Trophoblast cell (in vitro differentiated cells and primary cell): Measurements from ENCODE around the gene SCN2A.
A peak's percentile ranks its signal among the peaks of the same experiment; 100 is the strongest.

Source experiments
- DNase-seq, 2 donors: peaks; one replicate each; pipeline ENCODE4 v3.0.0-alpha.2; 2016
- H2AFZ ChIP-seq: 2 replicates; pipeline ENCODE4 v1.6.1; 2013; ENCODE audit warnings: low read length, moderate library complexity, mild to moderate bottlenecking; ENCODE audit not compliant: insufficient read depth, poor library complexity
- H2AK5ac ChIP-seq: 2 replicates; pipeline ENCODE4 v1.6.1; 2013; ENCODE audit warnings: mild to moderate bottlenecking, low read length
- H2BK120ac ChIP-seq: 2 replicates; pipeline ENCODE4 v1.6.1; 2013; ENCODE audit warnings: low read length, mild to moderate bottlenecking, moderate library complexity; ENCODE audit not compliant: insufficient read depth, poor library complexity
- H2BK12ac ChIP-seq: 2 replicates; pipeline ENCODE4 v1.6.1; 2013; ENCODE audit warnings: mild to moderate bottlenecking, low read length, moderate library complexity
- H2BK5ac ChIP-seq: 2 replicates; pipeline ENCODE4 v1.6.1; 2013; ENCODE audit warnings: low read length, low read depth, moderate library complexity, mild to moderate bottlenecking; ENCODE audit not compliant: poor library complexity
- H3K14ac ChIP-seq: 2 replicates; pipeline ENCODE4 v1.6.1; 2013; ENCODE audit warnings: mild to moderate bottlenecking, low read length
- H3K18ac ChIP-seq: 2 replicates; pipeline ENCODE4 v1.6.1; 2013; ENCODE audit warnings: mild to moderate bottlenecking, low read length
- H3K23ac ChIP-seq: 2 replicates; pipeline ENCODE4 v1.6.1; 2013; ENCODE audit warnings: low read length
- H3K27ac ChIP-seq: 2 replicates; pipeline ENCODE4 v1.5.1; 2013; ENCODE audit warnings: low read depth, mild to moderate bottlenecking, inconsistent platforms, low read length, moderate library complexity
- H3K27me3 ChIP-seq: 2 replicates; pipeline ENCODE4 v1.6.1; 2013; ENCODE audit warnings: inconsistent platforms, mild to moderate bottlenecking, low read length, moderate library complexity; ENCODE audit not compliant: insufficient read depth
- H3K36me3 ChIP-seq, 2 experiments: 1 replicate in 1 of 2; 2 replicates in 1 of 2; pipeline ENCODE4 v1.6.1; 2013; ENCODE audit warnings: low read length in 2 of 2, mild to moderate bottlenecking in 2 of 2, moderate library complexity in 1 of 2; ENCODE audit not compliant: insufficient read depth in 2 of 2, control insufficient read depth in 1 of 2
- H3K4ac ChIP-seq: 2 replicates; pipeline ENCODE4 v1.6.1; 2013; ENCODE audit warnings: low read depth, mild to moderate bottlenecking, low read length, moderate library complexity
- H3K4me1 ChIP-seq, 2 experiments: 1 replicate in 1 of 2; 2 replicates in 1 of 2; pipeline ENCODE4 v1.6.1; 2013; ENCODE audit warnings: low read length in 2 of 2, mild to moderate bottlenecking in 2 of 2, moderate library complexity in 1 of 2; ENCODE audit not compliant: insufficient read depth in 2 of 2, control insufficient read depth in 1 of 2
- H3K4me2 ChIP-seq: 2 replicates; pipeline ENCODE4 v1.6.1; 2013; ENCODE audit warnings: inconsistent platforms, mild to moderate bottlenecking, low read length, moderate library complexity
- H3K4me3 ChIP-seq: 2 replicates; pipeline ENCODE4 v1.5.1; 2013; ENCODE audit warnings: mild to moderate bottlenecking, low read depth, low read length, inconsistent platforms
- H3K79me1 ChIP-seq: one replicate; pipeline ENCODE4 v1.6.1; 2013; ENCODE audit warnings: low read length
- H3K79me2 ChIP-seq: 2 replicates; pipeline ENCODE4 v1.6.1; 2013; ENCODE audit warnings: low read length, mild to moderate bottlenecking; ENCODE audit not compliant: control insufficient read depth, insufficient read depth, poor library complexity
- H3K9ac ChIP-seq: 2 replicates; pipeline ENCODE4 v1.6.1; 2013; ENCODE audit warnings: mild to moderate bottlenecking, low read length
- H3K9me3 ChIP-seq: 2 replicates; pipeline ENCODE4 v1.6.1; 2013; ENCODE audit warnings: low read depth, mild to moderate bottlenecking, control low read depth, inconsistent platforms, low read length; ENCODE audit not compliant: insufficient read depth
- H4K12ac ChIP-seq: 2 replicates; pipeline ENCODE4 v1.6.1; 2013; ENCODE audit warnings: low read depth, mild to moderate bottlenecking, low read length, moderate library complexity
- H4K8ac ChIP-seq: 2 replicates; pipeline ENCODE4 v1.6.1; 2013; ENCODE audit warnings: low read depth, mild to moderate bottlenecking, low read length, moderate library complexity
- H4K91ac ChIP-seq: one replicate; pipeline ENCODE4 v1.6.1; 2013; ENCODE audit warnings: low read depth, mild to moderate bottlenecking, low read length, moderate library complexity
- WGBS: extraction: QIAGEN DNeasy Blood & Tissue Kit; methylation state at CpG from one replicate; pipeline ENCODE4 v1.1.7; 2013; ENCODE audit warnings: missing lambda C conversion rate; ENCODE audit not compliant: insufficient read length, insufficient coverage; ENCODE audit errors: extremely low coverage; 5-methylcytosine and 5-hydroxymethylcytosine counted together

SCN2A gene

GRCh38 chr2:165238295-165238694 lies 919 bp upstream of the SCN2A start:
- no peak overlapping the region for H2BK120ac ChIP-seq
- DNase-seq, result peak in 1 of 2 donors; percentile 42
- H3K14ac ChIP-seq, result no peak overlapping the region
- H2AFZ ChIP-seq, result no peak overlapping the region
- H3K9me3 ChIP-seq, result no peaks in the 10 kb centered on the region
- H3K4ac ChIP-seq, result no peak overlapping the region
- no peak overlapping the region for H4K91ac ChIP-seq
- H3K79me1 ChIP-seq, result no peaks in the 10 kb centered on the region
- no peak overlapping the region for H3K18ac ChIP-seq
- H3K36me3 ChIP-seq, result no peaks in the 10 kb centered on the region
- H3K4me3 ChIP-seq, result no peak overlapping the region
- no peak overlapping the region for H2BK5ac ChIP-seq
- H3K23ac ChIP-seq, result no peak overlapping the region
- H4K12ac ChIP-seq, result no peak overlapping the region
- no peaks in the 10 kb centered on the region for H3K79me2 ChIP-seq
- no peak overlapping the region for H4K8ac ChIP-seq
- no peak overlapping the region for H3K4me2 ChIP-seq
- H2AK5ac ChIP-seq, result no peak overlapping the region
- H3K27me3 ChIP-seq, result no peaks in the 10 kb centered on the region
- WGBS, result no CpG with 5 or more reads among the region's 3 CpGs
- no peak overlapping the region for H3K9ac ChIP-seq
- H3K4me1 ChIP-seq, result no peaks in the 10 kb centered on the region
- H3K27ac ChIP-seq, result no peak overlapping the region
- H2BK12ac ChIP-seq, result no peak overlapping the region

GRCh38 chr2:165239856-165240515 lies 772 bp downstream of the SCN2A start:
- Histone ChIP-seq H3K79me1 (no peaks in the 10 kb centered on the region), H3K27me3 (no peaks in the 10 kb centered on the region), H2AFZ (no peak overlapping the region), H3K4me3 (no peak overlapping the region), H4K91ac (no peak overlapping the region), H3K14ac (no peak overlapping the region), H4K12ac (no peak overlapping the region), H3K36me3 (no peaks in the 10 kb centered on the region), H3K9ac (no peak overlapping the region), H4K8ac (no peak overlapping the region), H2AK5ac (no peak overlapping the region), H3K27ac (no peak overlapping the region), H2BK120ac (no peak overlapping the region), H3K23ac (no peak overlapping the region), H2BK5ac (no peak overlapping the region), H3K9me3 (no peaks in the 10 kb centered on the region), H3K4me2 (no peak overlapping the region), H3K79me2 (no peaks in the 10 kb centered on the region), H3K18ac (no peak overlapping the region), H2BK12ac (no peak overlapping the region), H3K4me1 (no peaks in the 10 kb centered on the region), H3K4ac (no peak overlapping the region)
- WGBS, result no CpG with 5 or more reads among the region's 4 CpGs
- DNase-seq, result no peak

GRCh38 chr2:165240916-165241315 lies 1.7 kb downstream of the SCN2A start:
- Histone ChIP-seq H3K79me1 (no peaks in the 10 kb centered on the region), H2AFZ (no peak overlapping the region), H2BK120ac (no peak overlapping the region), H3K18ac (no peak overlapping the region), H3K79me2 (no peaks in the 10 kb centered on the region), H3K36me3 (no peaks in the 10 kb centered on the region), H3K4me2 (no peak overlapping the region), H2AK5ac (no peak overlapping the region), H3K27ac (no peak overlapping the region), H2BK12ac (no peak overlapping the region), H3K9ac (no peak overlapping the region), H3K4me3 (no peak overlapping the region), H3K4ac (no peak overlapping the region), H3K9me3 (no peaks in the 10 kb centered on the region), H4K12ac (no peak overlapping the region), H3K14ac (no peak overlapping the region), H3K4me1 (no peaks in the 10 kb centered on the region), H4K8ac (no peak overlapping the region), H2BK5ac (no peak overlapping the region), H3K23ac (no peak overlapping the region), H4K91ac (no peak overlapping the region), H3K27me3 (no peaks in the 10 kb centered on the region)
- DNase-seq, result no peak
- no CpG with 5 or more reads among the region's 2 CpGs for WGBS

GRCh38 chr2:165245081-165245793 lies 6.0 kb downstream of the SCN2A start:
- whole genome bisulfite sequencing, result no CpG with 5 or more reads among the region's 5 CpGs
- Histone ChIP-seq H3K27ac (no peak overlapping the region), H2AK5ac (no peak overlapping the region), H2AFZ (no peak overlapping the region), H2BK5ac (no peak overlapping the region), H3K4me3 (no peak overlapping the region), H3K4ac (no peak overlapping the region), H3K79me2 (no peaks in the 10 kb centered on the region), H4K8ac (no peak overlapping the region), H3K9ac (no peak overlapping the region), H3K18ac (no peak overlapping the region), H3K4me1 (no peaks in the 10 kb centered on the region), H3K9me3 (no peaks in the 10 kb centered on the region), H2BK12ac (no peak overlapping the region), H3K36me3 (no peaks in the 10 kb centered on the region), H3K14ac (no peak overlapping the region), H3K23ac (no peak overlapping the region), H2BK120ac (no peak overlapping the region), H3K4me2 (no peak overlapping the region), H4K91ac (no peak overlapping the region), H4K12ac (no peak overlapping the region), H3K27me3 (no peaks in the 10 kb centered on the region), H3K79me1 (no peaks in the 10 kb centered on the region)
- DNase-seq, result no peak
